ENCODE data around the gene ADARB2.

GRCh38 chr10:1461016-1461415 lies 276.3 kb downstream of the ADARB2 start:
- TF ChIP-seq REST (IDR thresholded peaks at IDR 0.05; ENCODE audit: low read depth) (no peak), TEAD4 (IDR thresholded peaks at IDR 0.05) (no peak), CEBPB (IDR thresholded peaks at IDR 0.05) (no peak), USF1 (IDR thresholded peaks at IDR 0.05) (no peak), MAX (IDR thresholded peaks at IDR 0.05) (no peak), EP300 (IDR thresholded peaks at IDR 0.05; ENCODE audit: borderline replicate concordance) (no peak), TAF1 (IDR thresholded peaks at IDR 0.05; ENCODE audit: low read depth) (no peak), RAD21 (IDR thresholded peaks at IDR 0.05; ENCODE audit: low read depth) (no peak), FOXM1 (IDR thresholded peaks at IDR 0.05; ENCODE audit: borderline replicate concordance, low read depth) (no peak)

Data from Ishikawa (cell line).